Mesodermal cell (in vitro differentiated cells): Measurements from ENCODE around the gene CHD9NB.
"Not testable (repeated sequence)": the region's sequence is repeated elsewhere in the genome, so short reads cannot be mapped to it uniquely, and the experiment has no call there.

ENCODE experiments used
- H3K27ac ChIP-seq: 2 replicates; pipeline ENCODE4 v1.7.0; 2013; ENCODE audit warnings: mild to moderate bottlenecking, low read depth, low read length, moderate library complexity; ENCODE audit not compliant: severe bottlenecking
- H3K36me3 ChIP-seq: 2 replicates; pipeline ENCODE4 v1.7.1; 2013; ENCODE audit warnings: mild to moderate bottlenecking, low read length, moderate library complexity; ENCODE audit not compliant: control insufficient read depth, insufficient read depth
- H3K4me1 ChIP-seq: one replicate; pipeline ENCODE4 v1.7.1; 2013; ENCODE audit warnings: mild to moderate bottlenecking, low read length; ENCODE audit not compliant: insufficient read depth, control insufficient read depth, poor library complexity, severe bottlenecking
- H3K4me3 ChIP-seq: 2 replicates; pipeline ENCODE4 v1.7.0; 2013; ENCODE audit warnings: low read length, control low read depth, mild to moderate bottlenecking; ENCODE audit not compliant: insufficient read depth, poor library complexity, severe bottlenecking; ENCODE audit errors: extremely low read depth
- H3K9me3 ChIP-seq: 2 replicates; pipeline ENCODE4 v1.7.1; 2013; ENCODE audit warnings: mild to moderate bottlenecking, low read length, moderate library complexity; ENCODE audit not compliant: control insufficient read depth
- WGBS, 2 experiments: methylation state at CpG; one replicate each; pipeline ENCODE4 v1.1.5; 2013; ENCODE audit warnings: missing lambda C conversion rate in 2 of 2; ENCODE audit not compliant: insufficient coverage in 2 of 2; 5-methylcytosine and 5-hydroxymethylcytosine counted together

CHD9NB gene

DNA sequence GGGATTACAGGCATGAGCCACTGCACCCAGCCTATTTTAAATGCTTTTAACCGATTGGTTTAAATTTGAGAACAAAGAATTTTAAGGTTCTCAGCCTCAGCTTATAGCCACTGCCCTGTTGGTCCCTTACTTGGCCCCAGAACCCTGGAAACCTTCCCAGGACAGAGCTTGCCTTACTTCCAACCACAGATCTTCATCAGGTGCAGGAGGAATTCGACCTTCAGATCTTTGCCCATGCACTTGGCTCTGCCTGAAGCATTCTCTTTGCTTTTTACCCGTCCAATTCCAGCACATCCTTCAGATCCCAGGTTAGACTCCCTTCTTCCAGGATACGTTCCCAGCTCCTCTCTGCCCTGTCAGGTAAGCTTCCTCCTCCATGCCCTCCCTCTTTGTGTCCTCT is 29.8 kb upstream of the CHD9NB start:
- H3K27ac ChIP-seq: no peak overlapping the region
- peaks cover 56% of the 10 kb centered on the region for H3K4me1 ChIP-seq
- peaks cover 8% of the 10 kb centered on the region for H3K36me3 ChIP-seq

DNA sequence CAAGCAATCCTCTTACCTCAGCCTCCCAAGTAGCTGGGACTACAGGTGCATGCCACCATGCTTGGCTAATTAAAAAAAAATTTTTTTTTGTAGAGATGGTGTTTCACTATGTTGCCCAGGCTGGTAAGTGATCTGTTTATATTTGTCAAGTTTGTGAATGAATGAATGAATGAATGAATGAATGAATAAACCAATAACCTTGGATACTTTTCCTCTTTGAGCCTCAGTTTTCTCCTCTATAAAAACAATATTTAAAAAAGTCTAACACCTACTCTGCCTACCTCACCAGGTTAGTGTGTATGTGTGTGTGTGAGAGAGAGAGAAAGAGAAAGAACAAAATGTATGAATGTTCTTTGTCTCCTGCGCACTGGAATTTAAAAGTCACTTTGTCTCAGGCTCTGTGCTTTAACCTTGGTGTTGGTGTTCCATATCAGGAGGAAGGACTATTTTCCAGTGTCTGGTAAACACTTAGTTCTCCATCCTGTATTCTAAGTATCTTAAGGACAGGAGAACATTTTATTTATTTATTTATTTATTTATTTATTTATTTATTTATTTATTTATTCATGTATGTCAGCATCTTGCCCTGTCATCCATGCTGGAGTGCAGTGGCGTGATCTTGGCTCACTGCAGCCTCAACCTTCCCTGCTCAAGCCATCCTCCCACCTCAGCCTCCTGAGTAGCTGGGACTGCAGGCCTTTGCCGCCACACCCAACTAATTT is 29.1 kb upstream of the CHD9NB start:
- no peaks in the 10 kb centered on the region for H3K9me3 ChIP-seq
- H3K4me3 ChIP-seq: no peak overlapping the region
- H3K27ac ChIP-seq: no peak overlapping the region
- peaks cover 56% of the 10 kb centered on the region for H3K4me1 ChIP-seq
- peaks cover 12% of the 10 kb centered on the region for H3K36me3 ChIP-seq
- WGBS, 2 experiments: 89% methylated on average over 1 of the region's 3 CpGs; no CpG with 5 or more reads in 1 of the 2 experiments

More for the DNA sequence above, 29.8 kb upstream of the CHD9NB start:
- Histone ChIP-seq H3K9me3 (no peaks in the 10 kb centered on the region), H3K4me3 (no peak overlapping the region)
- WGBS, 2 experiments: 80 to 92% methylated on average over 4 of the region's 4 CpGs

DNA sequence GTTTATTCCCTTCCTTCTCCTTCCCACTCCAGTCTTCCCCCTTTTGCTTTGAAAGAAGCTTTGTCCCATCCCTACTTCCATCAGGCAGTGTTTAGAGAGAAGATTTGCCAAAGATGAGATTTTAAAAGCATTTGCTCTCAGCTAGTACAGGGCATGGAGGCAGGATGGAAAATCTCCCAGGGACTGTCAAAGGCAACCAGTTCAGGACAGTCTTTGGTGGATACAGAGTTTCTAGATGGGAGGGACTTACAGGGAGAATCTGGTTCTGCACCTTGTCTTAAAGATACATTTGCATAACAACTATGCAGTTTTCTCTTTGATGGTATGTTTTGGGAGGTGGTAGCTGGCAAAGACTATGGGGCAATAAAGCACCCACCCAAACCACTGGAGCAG is 28.3 kb upstream of the CHD9NB start:
- Histone ChIP-seq H3K27ac (peak overlapping the region; percentile 85), H3K36me3 (peaks cover 12% of the 10 kb centered on the region), H3K4me1 (peaks cover 52% of the 10 kb centered on the region), H3K9me3 (no peaks in the 10 kb centered on the region), H3K4me3 (no peak overlapping the region)

DNA sequence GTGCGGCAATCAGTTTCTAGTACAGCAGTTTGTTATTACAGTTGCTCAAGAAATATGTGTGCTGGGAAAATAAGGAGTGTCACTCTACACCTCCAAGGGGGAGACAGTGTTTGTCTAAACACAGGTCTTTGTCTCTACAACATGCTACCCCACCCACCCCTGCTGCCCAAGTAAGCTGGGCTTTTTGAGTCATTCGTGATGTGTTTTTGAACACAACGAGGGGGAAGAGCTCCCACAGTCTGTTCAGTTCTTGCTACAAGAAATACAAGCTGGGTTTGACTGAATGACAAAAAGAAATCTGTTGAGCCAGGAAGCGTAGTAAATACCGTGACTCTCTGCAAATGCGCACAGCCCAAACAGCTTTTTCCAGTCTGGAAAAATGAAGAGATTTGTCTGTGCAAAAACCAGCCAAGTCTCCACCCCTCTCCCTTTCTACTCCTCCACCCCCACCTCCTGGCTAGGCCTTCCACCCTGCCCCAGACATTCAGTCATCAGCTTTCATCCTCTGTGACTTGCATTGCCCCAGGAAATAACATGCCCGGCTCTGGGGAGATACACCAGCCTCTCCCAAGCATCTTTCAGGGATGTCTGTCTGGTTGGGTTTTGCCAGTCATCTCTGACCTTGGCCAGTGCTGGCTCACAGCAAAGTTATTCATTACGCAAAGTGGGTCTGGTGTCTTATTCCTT is 27.8 kb upstream of the CHD9NB start:
- no peaks in the 10 kb centered on the region for H3K9me3 ChIP-seq
- H3K27ac ChIP-seq: peak overlapping the region; percentile 85
- peaks cover 12% of the 10 kb centered on the region for H3K36me3 ChIP-seq
- peaks cover 47% of the 10 kb centered on the region for H3K4me1 ChIP-seq
- 59% methylated on average over 5 of the region's 8 CpGs; no CpG with 5 or more reads in 1 of the 2 experiments for WGBS, 2 experiments
- H3K4me3 ChIP-seq: no peak overlapping the region

DNA sequence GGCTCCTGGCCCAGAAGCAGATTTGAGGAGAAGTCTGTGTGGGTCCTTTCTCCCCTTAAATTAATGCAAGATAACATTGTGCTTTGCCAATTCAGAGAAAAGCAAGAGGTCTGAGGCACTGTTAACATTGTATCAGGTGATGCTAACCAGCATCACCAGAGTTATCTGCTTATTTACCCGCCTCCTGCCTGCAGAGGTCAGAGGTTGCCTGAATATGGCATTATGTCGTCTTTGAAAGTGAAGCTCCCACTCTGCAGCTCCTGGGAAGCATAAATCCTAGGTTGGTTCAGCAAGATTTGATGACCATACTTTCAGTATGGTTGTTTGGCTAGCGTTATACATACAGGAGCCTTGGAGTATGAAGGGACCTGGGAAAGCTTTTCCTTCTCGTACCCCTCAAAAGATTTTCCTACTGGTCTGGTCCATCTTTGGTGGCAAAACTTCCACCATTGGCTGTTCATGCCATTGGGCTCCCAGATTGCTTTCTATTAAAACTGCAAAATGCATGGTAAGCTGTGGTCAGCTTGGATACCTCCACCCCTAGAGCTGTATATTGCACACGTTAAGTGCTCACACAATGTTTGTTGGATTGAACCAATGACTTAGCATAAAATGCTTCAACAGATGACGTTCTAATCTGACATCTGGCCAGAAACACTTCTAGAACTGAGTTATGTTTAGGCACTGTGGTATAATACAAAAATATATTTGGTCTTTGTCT is 26.2 kb upstream of the CHD9NB start:
- WGBS, 2 experiments: 94% methylated on average over 4 to 5 of the region's 6 CpGs
- Histone ChIP-seq H3K4me1 (peaks cover 37% of the 10 kb centered on the region), H3K36me3 (peaks cover 12% of the 10 kb centered on the region), H3K27ac (no peak overlapping the region), H3K4me3 (no peak overlapping the region), H3K9me3 (peaks cover 5% of the 10 kb centered on the region)

DNA sequence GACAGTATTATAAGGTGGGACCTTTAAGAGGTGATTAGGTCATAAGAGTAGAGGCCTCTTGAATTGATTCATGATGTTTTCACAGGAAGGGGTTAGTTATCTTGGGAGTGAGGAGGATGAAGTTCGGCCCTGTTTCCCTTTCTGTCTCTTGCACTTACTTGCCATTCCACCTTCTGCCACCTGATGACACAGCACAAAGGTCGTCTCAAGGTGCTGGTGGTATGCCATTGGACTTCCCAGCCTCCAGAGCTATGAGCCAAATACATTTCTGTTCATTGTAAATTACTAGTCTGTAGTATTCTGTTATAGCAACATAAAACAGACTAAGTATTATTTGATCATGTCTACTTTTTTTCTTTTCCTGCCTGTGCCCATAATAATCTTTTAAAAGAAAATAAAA is 25.6 kb upstream of the CHD9NB start:
- no peak overlapping the region for H3K27ac ChIP-seq
- WGBS, 2 experiments: 80% methylated on average over 1 of the region's 2 CpGs; no CpG with 5 or more reads in 1 of the 2 experiments
- H3K36me3 ChIP-seq: peaks cover 15% of the 10 kb centered on the region
- H3K4me1 ChIP-seq: peaks cover 33% of the 10 kb centered on the region
- H3K9me3 ChIP-seq: peaks cover 5% of the 10 kb centered on the region
- no peak overlapping the region for H3K4me3 ChIP-seq

DNA sequence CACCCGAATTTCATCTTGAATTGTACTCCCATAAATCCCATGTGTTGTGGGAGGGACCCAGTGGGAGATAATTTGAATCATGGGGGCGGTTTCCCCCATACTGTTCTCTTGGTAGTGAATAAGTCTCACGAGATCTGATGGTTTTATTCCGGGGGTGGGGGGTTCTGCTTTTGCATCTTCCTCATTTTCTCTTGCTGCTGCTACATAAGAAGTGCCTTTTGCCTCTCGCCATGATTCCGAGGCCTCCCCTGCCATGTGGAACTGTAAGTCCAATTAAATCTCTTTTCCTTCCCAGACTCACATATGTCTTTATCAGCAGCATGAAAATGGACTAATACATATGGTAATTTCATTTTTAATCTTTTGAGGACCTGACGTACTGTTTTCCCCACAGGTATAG is 22.8 kb upstream of the CHD9NB start:
- H3K9me3 ChIP-seq, H3K4me3 ChIP-seq, H3K27ac ChIP-seq: not testable (repeated sequence)
- peaks cover 21% of the 10 kb centered on the region for H3K36me3 ChIP-seq
- peaks cover 16% of the 10 kb centered on the region for H3K4me1 ChIP-seq
- WGBS, 2 experiments: 100% methylated on average over 3 of the region's 7 CpGs; no CpG with 5 or more reads in 1 of the 2 experiments

DNA sequence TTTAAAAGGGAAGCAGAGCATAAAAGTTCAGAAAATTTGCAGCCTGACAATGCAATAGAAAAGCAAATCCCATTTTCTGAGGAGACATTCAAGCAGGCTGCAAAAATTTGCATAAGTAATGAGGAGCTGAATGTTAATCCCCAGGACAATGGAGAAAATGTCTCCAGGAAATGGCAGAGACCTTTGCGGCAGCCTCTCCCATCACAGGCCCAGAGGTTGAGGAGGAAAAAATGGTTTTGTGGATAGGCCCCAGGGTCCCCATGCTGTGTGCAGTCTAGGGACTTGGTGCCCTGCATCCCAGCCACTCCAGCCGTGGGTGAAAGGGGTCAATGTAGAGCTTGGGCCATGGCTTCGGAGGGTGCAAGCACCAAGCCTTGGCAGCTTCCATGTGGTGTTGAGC is 21.6 kb upstream of the CHD9NB start:
- H3K4me1 ChIP-seq, H3K4me3 ChIP-seq, H3K9me3 ChIP-seq, H3K27ac ChIP-seq: not testable (repeated sequence)
- 64 to 67% methylated on average over 3 of the region's 3 CpGs for WGBS, 2 experiments
- H3K36me3 ChIP-seq: peaks cover 21% of the 10 kb centered on the region

DNA sequence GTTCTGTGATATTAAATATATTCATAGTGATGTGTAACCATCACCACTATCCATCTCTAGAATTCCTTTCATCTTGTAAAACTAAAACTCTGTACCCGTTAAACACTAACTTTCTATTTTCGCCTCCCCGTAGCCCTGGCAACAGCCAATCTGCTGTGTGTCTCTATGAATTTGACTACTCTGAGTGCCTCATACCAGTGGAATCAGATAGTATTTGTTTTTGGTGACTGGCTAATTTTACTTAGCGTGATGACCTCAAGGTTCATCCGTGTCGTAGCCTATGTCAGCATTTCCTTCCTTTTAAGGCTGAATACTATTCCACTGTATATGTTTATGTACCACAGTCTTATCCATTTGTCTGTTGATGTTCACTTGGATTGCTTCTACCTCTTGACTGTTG is 20.3 kb upstream of the CHD9NB start:
- WGBS, 2 experiments: 89 to 100% methylated on average over 3 to 5 of the region's 6 CpGs
- Histone ChIP-seq H3K36me3 (peaks cover 27% of the 10 kb centered on the region), H3K4me1 (no peaks in the 10 kb centered on the region), H3K27ac (no peak overlapping the region), H3K9me3 (peaks cover 5% of the 10 kb centered on the region), H3K4me3 (no peak overlapping the region)

DNA sequence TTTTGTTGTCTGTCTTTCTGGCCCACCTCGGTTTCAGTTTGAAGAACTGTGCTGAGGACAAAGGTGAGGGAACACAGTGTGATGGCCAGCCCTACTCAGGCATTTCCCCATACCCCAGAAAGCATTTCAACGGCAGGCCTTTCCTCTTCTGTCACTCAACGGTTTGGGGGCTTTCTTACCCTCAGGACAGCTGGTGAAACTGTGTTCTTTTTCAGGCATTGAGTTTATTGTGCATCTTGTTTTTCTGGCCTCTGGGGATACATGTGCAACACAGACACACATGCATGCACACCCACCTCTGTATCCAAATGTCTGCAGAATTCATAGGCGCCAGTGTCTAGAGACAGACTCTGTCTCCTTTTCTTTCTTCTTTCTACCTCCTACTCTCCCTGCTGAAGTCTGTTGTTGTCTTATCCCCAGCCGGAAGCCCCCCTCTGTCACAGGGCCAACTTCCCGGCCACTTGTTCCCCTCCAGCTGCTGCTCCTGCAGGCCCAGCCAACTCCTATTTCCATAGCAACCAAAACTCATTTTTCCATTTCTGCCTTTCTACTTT is 19.1 kb upstream of the CHD9NB start:
- 70 to 88% methylated on average over 3 to 6 of the region's 6 CpGs for WGBS, 2 experiments
- Histone ChIP-seq H3K36me3 (peaks cover 26% of the 10 kb centered on the region), H3K4me1 (no peaks in the 10 kb centered on the region), H3K27ac (peak overlapping the region; percentile 66), H3K9me3 (peaks cover 5% of the 10 kb centered on the region), H3K4me3 (no peak overlapping the region)
